Measurements from ENCODE around the gene IL31RA. TPM values are rescaled to one million over a fixed set of nuclear protein-coding genes. Genes with fewer than 3 reads are reported as not detected.

The IL31RA gene
- total RNA-seq, 1 donor from 2014 or later, result 5.7 TPM

DNA sequence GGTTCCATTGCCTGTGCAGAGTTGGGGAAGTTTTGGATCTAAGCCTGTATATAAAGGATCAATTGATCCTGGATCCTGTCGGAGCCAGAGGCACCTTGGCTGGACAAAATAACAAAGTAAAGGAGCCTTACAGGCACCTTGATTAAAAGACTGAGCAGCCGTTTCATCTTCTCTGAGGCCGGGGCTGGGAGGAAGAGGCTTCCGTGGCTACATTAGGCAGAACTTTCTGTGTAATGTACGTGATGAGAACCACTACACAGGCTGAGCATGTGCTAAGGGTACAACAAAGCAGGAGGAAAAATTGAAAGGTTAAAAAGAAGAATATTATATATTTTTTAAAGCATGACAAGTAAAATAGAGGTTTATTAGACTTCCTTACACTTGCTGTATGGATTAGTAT is 37.0 kb downstream of the IL31RA start:
- FAIRE-seq, result no peak
- H3K4me3 Mint-ChIP-seq (ENCODE audit: unreplicated experiment), result no peak overlapping the region
- no peak overlapping the region for H3K27ac Mint-ChIP-seq (ENCODE audit: unreplicated experiment)

DNA sequence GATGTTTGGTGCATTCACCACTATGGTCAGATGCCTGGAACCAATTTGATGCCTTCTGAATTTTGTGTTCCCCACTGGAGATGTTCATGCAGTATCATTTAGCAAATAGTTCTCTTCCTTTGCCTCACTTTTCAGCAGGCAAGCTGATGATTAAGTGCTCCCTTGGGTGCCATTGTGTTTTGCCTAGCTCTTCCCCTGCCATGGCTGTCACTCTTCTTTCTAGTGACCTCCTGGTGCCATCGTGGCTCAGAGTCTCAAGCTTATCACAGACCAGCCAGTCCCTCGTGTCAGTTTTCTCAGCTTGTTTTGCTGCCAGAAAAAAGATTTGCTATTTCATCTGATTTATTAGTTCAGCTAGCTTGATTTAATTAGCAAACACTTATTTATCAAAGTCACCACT is 41.3 kb downstream of the IL31RA start:
- no peaks in the 10 kb centered on the region for H3K79me2 ChIP-seq (ENCODE audit: insufficient read depth, low read length)
- Mint-ChIP-seq H3K27ac (ENCODE audit: unreplicated experiment) (no peak overlapping the region), H3K9me3 (ENCODE audit: unreplicated experiment) (no peaks in the 10 kb centered on the region), H3K4me3 (ENCODE audit: unreplicated experiment) (no peak overlapping the region), H3K4me1 (ENCODE audit: low read depth, unreplicated experiment) (peaks cover 6% of the 10 kb centered on the region), H3K36me3 (ENCODE audit: low read depth, unreplicated experiment) (no peaks in the 10 kb centered on the region), H3K27me3 (ENCODE audit: low read depth, unreplicated experiment) (no peaks in the 10 kb centered on the region)
- TF ChIP-seq EZH2 (IDR thresholded peaks at IDR 0.05; ENCODE audit: insufficient read depth, low read length), result no peak
- TF ChIP-seq, protein P1, sequence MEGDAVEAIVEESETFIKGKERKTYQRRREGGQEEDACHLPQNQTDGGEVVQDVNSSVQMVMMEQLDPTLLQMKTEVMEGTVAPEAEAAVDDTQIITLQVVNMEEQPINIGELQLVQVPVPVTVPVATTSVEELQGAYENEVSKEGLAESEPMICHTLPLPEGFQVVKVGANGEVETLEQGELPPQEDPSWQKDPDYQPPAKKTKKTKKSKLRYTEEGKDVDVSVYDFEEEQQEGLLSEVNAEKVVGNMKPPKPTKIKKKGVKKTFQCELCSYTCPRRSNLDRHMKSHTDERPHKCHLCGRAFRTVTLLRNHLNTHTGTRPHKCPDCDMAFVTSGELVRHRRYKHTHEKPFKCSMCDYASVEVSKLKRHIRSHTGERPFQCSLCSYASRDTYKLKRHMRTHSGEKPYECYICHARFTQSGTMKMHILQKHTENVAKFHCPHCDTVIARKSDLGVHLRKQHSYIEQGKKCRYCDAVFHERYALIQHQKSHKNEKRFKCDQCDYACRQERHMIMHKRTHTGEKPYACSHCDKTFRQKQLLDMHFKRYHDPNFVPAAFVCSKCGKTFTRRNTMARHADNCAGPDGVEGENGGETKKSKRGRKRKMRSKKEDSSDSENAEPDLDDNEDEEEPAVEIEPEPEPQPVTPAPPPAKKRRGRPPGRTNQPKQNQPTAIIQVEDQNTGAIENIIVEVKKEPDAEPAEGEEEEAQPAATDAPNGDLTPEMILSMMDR (IDR thresholded peaks at IDR 0.05; ENCODE audit: insufficient read depth, low read depth, low read length), result no peak
- no peak overlapping the region for H3K4me3 ChIP-seq (ENCODE audit: insufficient read depth, low read depth, low read length)
- no peaks in the 10 kb centered on the region for H3K36me3 ChIP-seq (ENCODE audit: insufficient read depth, low read length)
- no peak for DNase-seq (ENCODE audit: low read depth)
- no peak for FAIRE-seq
- H3K27ac ChIP-seq (ENCODE audit: low read depth, low read length), result no peak overlapping the region
- no peak overlapping the region for H2AFZ ChIP-seq (ENCODE audit: low read depth, low read length)
- H3K4me2 ChIP-seq (ENCODE audit: low read length), result no peak overlapping the region
- no peaks in the 10 kb centered on the region for H3K27me3 ChIP-seq (ENCODE audit: insufficient read depth, low read length)
- no peaks in the 10 kb centered on the region for H4K20me1 ChIP-seq (ENCODE audit: insufficient read depth, low read length)
- H3K9ac ChIP-seq (ENCODE audit: low read length), result no peak overlapping the region
- H3K4me1 ChIP-seq (ENCODE audit: insufficient read depth, low read length), result peaks cover 5% of the 10 kb centered on the region
- H3K9me3 ChIP-seq (ENCODE audit: insufficient read depth, low read depth, low read length), result no peaks in the 10 kb centered on the region

More for the DNA sequence above, 37.0 kb downstream of the IL31RA start:
- DNase-seq (ENCODE audit: low read depth), result no peak
- Mint-ChIP-seq H3K27me3 (ENCODE audit: low read depth, unreplicated experiment) (no peaks in the 10 kb centered on the region), H3K4me1 (ENCODE audit: low read depth, unreplicated experiment) (no peaks in the 10 kb centered on the region), H3K36me3 (ENCODE audit: low read depth, unreplicated experiment) (peaks cover 6% of the 10 kb centered on the region), H3K9me3 (ENCODE audit: unreplicated experiment) (no peaks in the 10 kb centered on the region)
- no peaks in the 10 kb centered on the region for H3K4me1 ChIP-seq (ENCODE audit: insufficient read depth, low read length)
- no peak overlapping the region for H3K4me2 ChIP-seq (ENCODE audit: low read length)
- no peak overlapping the region for H2AFZ ChIP-seq (ENCODE audit: low read depth, low read length)
- no peaks in the 10 kb centered on the region for H4K20me1 ChIP-seq (ENCODE audit: insufficient read depth, low read length)
- H3K27ac ChIP-seq (ENCODE audit: low read depth, low read length), result no peak overlapping the region
- H3K4me3 ChIP-seq (ENCODE audit: insufficient read depth, low read depth, low read length), result no peak overlapping the region
- H3K9ac ChIP-seq (ENCODE audit: low read length), result no peak overlapping the region
- H3K36me3 ChIP-seq (ENCODE audit: insufficient read depth, low read length), result no peaks in the 10 kb centered on the region
- no peak for TF ChIP-seq EZH2 (IDR thresholded peaks at IDR 0.05; ENCODE audit: insufficient read depth, low read length)
- TF ChIP-seq, protein P1 (IDR thresholded peaks at IDR 0.05; ENCODE audit: insufficient read depth, low read depth, low read length), result no peak
- no peaks in the 10 kb centered on the region for H3K9me3 ChIP-seq (ENCODE audit: insufficient read depth, low read depth, low read length)
- H3K79me2 ChIP-seq (ENCODE audit: insufficient read depth, low read length), result no peaks in the 10 kb centered on the region
- no peaks in the 10 kb centered on the region for H3K27me3 ChIP-seq (ENCODE audit: insufficient read depth, low read length)

DNA sequence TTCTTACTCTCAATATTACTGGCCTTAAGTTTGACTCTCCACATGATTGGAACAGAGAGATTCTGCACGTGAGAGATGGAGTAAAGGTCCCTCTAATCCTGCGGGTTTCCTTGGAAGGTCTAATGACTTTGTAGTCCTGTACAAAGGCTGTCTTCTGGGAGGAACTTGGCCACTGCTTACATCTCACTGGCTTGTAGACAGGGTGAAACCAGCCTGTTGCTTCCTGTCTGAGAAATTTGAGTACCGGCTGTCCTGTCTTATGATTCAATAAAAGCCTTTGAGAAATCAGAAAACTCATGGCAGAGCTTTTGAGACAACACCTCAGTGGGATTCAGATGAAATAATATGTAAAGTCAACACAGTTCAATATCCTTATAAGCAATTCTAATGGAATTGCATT is 43.0 kb downstream of the IL31RA start:
- H3K4me2 ChIP-seq (ENCODE audit: low read length), result no peak overlapping the region
- H3K27me3 ChIP-seq (ENCODE audit: insufficient read depth, low read length), result no peaks in the 10 kb centered on the region
- H2AFZ ChIP-seq (ENCODE audit: low read depth, low read length), result no peak overlapping the region
- H3K4me1 ChIP-seq (ENCODE audit: insufficient read depth, low read length), result peaks cover 13% of the 10 kb centered on the region
- no peak overlapping the region for H3K4me3 ChIP-seq (ENCODE audit: insufficient read depth, low read depth, low read length)
- H3K9me3 Mint-ChIP-seq (ENCODE audit: unreplicated experiment), result no peaks in the 10 kb centered on the region
- no peaks in the 10 kb centered on the region for H4K20me1 ChIP-seq (ENCODE audit: insufficient read depth, low read length)
- TF ChIP-seq EZH2 (IDR thresholded peaks at IDR 0.05; ENCODE audit: insufficient read depth, low read length), result no peak
- TF ChIP-seq, protein P1 (IDR thresholded peaks at IDR 0.05; ENCODE audit: insufficient read depth, low read depth, low read length), result no peak
- H3K79me2 ChIP-seq (ENCODE audit: insufficient read depth, low read length), result no peaks in the 10 kb centered on the region
- no peak overlapping the region for H3K27ac ChIP-seq (ENCODE audit: low read depth, low read length)
- H3K4me1 Mint-ChIP-seq (ENCODE audit: low read depth, unreplicated experiment), result peaks cover 14% of the 10 kb centered on the region
- H3K4me3 Mint-ChIP-seq (ENCODE audit: unreplicated experiment), result no peak overlapping the region
- H3K27me3 Mint-ChIP-seq (ENCODE audit: low read depth, unreplicated experiment), result no peaks in the 10 kb centered on the region
- no peaks in the 10 kb centered on the region for H3K36me3 Mint-ChIP-seq (ENCODE audit: low read depth, unreplicated experiment)
- no peaks in the 10 kb centered on the region for H3K9me3 ChIP-seq (ENCODE audit: insufficient read depth, low read depth, low read length)
- H3K36me3 ChIP-seq (ENCODE audit: insufficient read depth, low read length), result no peaks in the 10 kb centered on the region
- H3K9ac ChIP-seq (ENCODE audit: low read length), result no peak overlapping the region
- peak overlapping the region; percentile 34 for H3K27ac Mint-ChIP-seq (ENCODE audit: unreplicated experiment)
- DNase-seq (ENCODE audit: low read depth), result no peak
- no peak for FAIRE-seq
